PC-3 (cell line): ENCODE data around the gene AGAP1. TPM values are rescaled to one million over a fixed set of nuclear protein-coding genes. Genes with fewer than 3 reads are reported as not detected.

ENCODE experiments used
- ATAC-seq: fragments of 200-7000 bp; cut with Tn5 transposase; 2 replicates; pipeline ENCODE4 v1.9.1; 2020; ENCODE audit warnings: mild to moderate bottlenecking, moderate library complexity
- BruUV-seq: library from RNA; stranded (reverse); fragments of 400-500 nt; replicated peaks from 2 replicates; lab custom pipeline; 2021; lab: Mats Ljungman, UMichigan
- CTCF ChIA-PET: fragments of 300-600 bp; sonication (Branson Sonifier 250); formaldehyde crosslinking; loops from one replicate; lab custom pipeline; 2022; ENCODE audit warnings: antibody characterized with exemption; lab: Charles Lee
- POLR2A ChIA-PET: fragments of 300-600 bp; sonication (Branson Sonifier 250); formaldehyde crosslinking; loops from one replicate; lab custom pipeline; 2022; ENCODE audit warnings: antibody characterized with exemption; ENCODE audit not compliant: unreplicated experiment; lab: Charles Lee
- DNase-seq: peaks from one replicate; pipeline ENCODE4 v3.0.0-alpha.2; 2015
- H2AFZ ChIP-seq: fragments of 300-600 bp; sonication (generic); 2 replicates; pipeline ENCODE4 v1.6.0; 2016; ENCODE audit warnings: antibody characterized with exemption, low read length
- H3F3A ChIP-seq: fragments of 300-600 bp; sonication (generic); one replicate; pipeline ENCODE4 v1.6.0; 2017; ENCODE audit warnings: antibody characterized with exemption, low read length, control low read depth, mild to moderate bottlenecking; ENCODE audit not compliant: unreplicated experiment
- H3K27ac ChIP-seq: fragments of 300-600 bp; sonication (generic); 2 replicates; pipeline ENCODE4 v1.5.1; 2016; ENCODE audit warnings: mild to moderate bottlenecking, low read length
- H3K27me3 ChIP-seq: fragments of 300-600 bp; sonication (generic); 2 replicates; pipeline ENCODE4 v1.6.1; 2016; ENCODE audit warnings: low read length, mixed read lengths
- H3K36me3 ChIP-seq: fragments of 300-600 bp; sonication (generic); 2 replicates; pipeline ENCODE4 v1.6.1; 2016; ENCODE audit warnings: low read depth, mixed run types, low read length, mixed read lengths
- H3K4me1 ChIP-seq: fragments of 300-600 bp; sonication (generic); 2 replicates; pipeline ENCODE4 v1.5.1; 2016; ENCODE audit warnings: low read length; ENCODE audit not compliant: insufficient read depth
- H3K4me2 ChIP-seq: fragments of 300-600 bp; sonication (generic); 2 replicates; pipeline ENCODE4 v1.6.0; 2016; ENCODE audit warnings: low read length
- H3K4me3 ChIP-seq: fragments of 300-600 bp; sonication (generic); 2 replicates; pipeline ENCODE4 v1.5.1; 2016; ENCODE audit warnings: mild to moderate bottlenecking, low read length, mixed read lengths
- H3K79me2 ChIP-seq: fragments of 300-600 bp; sonication (generic); 2 replicates; pipeline ENCODE4 v1.6.1; 2017; ENCODE audit warnings: low read length, mixed read lengths
- H3K9ac ChIP-seq: fragments of 300-600 bp; sonication (generic); 2 replicates; pipeline ENCODE4 v1.6.0; 2016; ENCODE audit warnings: mild to moderate bottlenecking, low read length
- H3K9me2 ChIP-seq: fragments of 300-600 bp; sonication (generic); replicated peaks from 2 replicates; pipeline ENCODE4 v1.6.1; 2016; ENCODE audit warnings: mixed run types, low read length, mixed read lengths
- H3K9me3 ChIP-seq: fragments of 300-600 bp; sonication (generic); 2 replicates; pipeline ENCODE4 v1.6.1; 2016; ENCODE audit warnings: low read length, mixed read lengths
- H4K20me1 ChIP-seq: fragments of 300-600 bp; sonication (generic); 2 replicates; pipeline ENCODE4 v1.6.1; 2016; ENCODE audit warnings: low read length, mixed read lengths
- CTCF ChIP-seq: fragments of 300-600 bp; sonication (generic); conservative IDR thresholded peaks from 2 replicates; pipeline ENCODE4 v1.5.1; 2017; ENCODE audit warnings: antibody characterized with exemption, low read depth, mild to moderate bottlenecking, low read length
- EZH2 ChIP-seq: fragments of 300-600 bp; sonication (generic); IDR thresholded peaks from one replicate; pipeline ENCODE4 v1.6.1; 2017; ENCODE audit warnings: antibody characterized with exemption, mild to moderate bottlenecking, low read length; ENCODE audit not compliant: unreplicated experiment
- EZH2phosphoT487 ChIP-seq: fragments of 300-600 bp; sonication (generic); IDR thresholded peaks from 2 replicates; pipeline ENCODE4 v1.6.1; 2018; ENCODE audit warnings: mild to moderate bottlenecking, antibody characterized with exemption, low read length, borderline replicate concordance
- intact Hi-C: fragments of 100-400 bp; cut with micrococcal nuclease; formaldehyde crosslinking; loops from 2 replicates; pipeline ENCODE4 v1.9.0; 2023
- total RNA-seq: library from RNA; depleted of rRNA; stranded (reverse); fragments of >200 nt; gene quantifications from 2 replicates; pipeline ENCODE4 v1.2.3, GENCODE V29; 2014

The AGAP1 gene
- total RNA-seq, 1 experiment from 2014 or later: 31.0 TPM

GRCh38 chr2:236038096-236038495 is 544.3 kb downstream of the AGAP1 start:
- no peaks in the 10 kb centered on the region; the same call in 1 of the 2 replicates for H3K36me3 ChIP-seq
- no peaks in the 10 kb centered on the region for H3F3A ChIP-seq
- H4K20me1 ChIP-seq: no peaks in the 10 kb centered on the region
- TF ChIP-seq CTCF: no peak
- no peak for TF ChIP-seq EZH2phosphoT487
- no peak for ATAC-seq
- intact Hi-C loops: no loop called here
- no peak for DNase-seq
- H3K9ac ChIP-seq: no peak overlapping the region
- no peaks in the 10 kb centered on the region for H3K79me2 ChIP-seq
- no peak overlapping the region for H3K4me2 ChIP-seq
- H3K27me3 ChIP-seq: no peaks in the 10 kb centered on the region
- H3K27ac ChIP-seq: no peak overlapping the region
- H3K4me3 ChIP-seq: no peak overlapping the region
- no TSS peak for BruUV-seq
- no peaks in the 10 kb centered on the region for H3K9me2 ChIP-seq
- POLR2A ChIA-PET: no interaction called here
- H3K9me3 ChIP-seq: no peaks in the 10 kb centered on the region
- no peaks in the 10 kb centered on the region for H3K4me1 ChIP-seq
- CTCF ChIA-PET: no interaction called here
- H2AFZ ChIP-seq: no peak overlapping the region

GRCh38 chr2:236040600-236041328 is 546.9 kb downstream of the AGAP1 start:
- Histone ChIP-seq H3K36me3 (no peaks in the 10 kb centered on the region; the same call in 1 of the 2 replicates), H3K79me2 (no peaks in the 10 kb centered on the region), H3K4me3 (no peak overlapping the region), H3F3A (no peaks in the 10 kb centered on the region), H3K9ac (no peak overlapping the region), H3K4me2 (no peak overlapping the region), H2AFZ (no peak overlapping the region), H3K9me3 (no peaks in the 10 kb centered on the region), H3K4me1 (peaks cover 10% of the 10 kb centered on the region), H3K27me3 (no peaks in the 10 kb centered on the region), H3K9me2 (no peaks in the 10 kb centered on the region), H4K20me1 (no peaks in the 10 kb centered on the region), H3K27ac (no peak overlapping the region)
- ChIA-PET CTCF (no interaction called here), POLR2A (no interaction called here)
- BruUV-seq: no TSS peak
- intact Hi-C loops: no loop called here
- TF ChIP-seq EZH2phosphoT487 (no peak), EZH2 (no peak), CTCF (no peak)
- DNase-seq: no peak
- no peak for ATAC-seq

GRCh38 chr2:236041616-236042015 is 547.8 kb downstream of the AGAP1 start:
- Histone ChIP-seq H3K9me3 (no peaks in the 10 kb centered on the region), H3K4me3 (no peak overlapping the region), H3K9ac (no peak overlapping the region), H3K27me3 (no peaks in the 10 kb centered on the region), H3K4me2 (no peak overlapping the region), H3K4me1 (peaks cover 14% of the 10 kb centered on the region), H3K36me3 (no peaks in the 10 kb centered on the region; the same call in 1 of the 2 replicates), H3K9me2 (no peaks in the 10 kb centered on the region), H4K20me1 (no peaks in the 10 kb centered on the region), H3K27ac (no peak overlapping the region), H3K79me2 (no peaks in the 10 kb centered on the region), H2AFZ (no peak overlapping the region), H3F3A (no peaks in the 10 kb centered on the region)
- ChIA-PET CTCF (interaction anchor here (0.6 kb wide), 1 partner anchor 275 kb away, joined by 4 read pairs; no protein-coding TSS in a partner anchor), POLR2A (no interaction called here)
- TF ChIP-seq EZH2phosphoT487 (no peak), CTCF (no peak), EZH2 (no peak)
- no TSS peak for BruUV-seq
- no peak for ATAC-seq
- intact Hi-C loops: no loop called here
- DNase-seq: no peak
